K562 (cell line): ENCODE measurements around the gene HRH3. TPM values are rescaled to one million over a fixed set of nuclear protein-coding genes. Genes with fewer than 3 reads are reported as not detected.

Experiments used
- ARID2 ChIP-seq: fragments of 450-650 bp; IDR thresholded peaks from 2 replicates; pipeline ENCODE4 v1.6.1; 2017; ENCODE audit warnings: antibody characterized with exemption, mild to moderate bottlenecking
- ARNT ChIP-seq, 2 experiments: fragments of 450-650 bp; IDR thresholded peaks; 2 replicates each; pipeline ENCODE4 v1.6.1; 2016; ENCODE audit warnings: mild to moderate bottlenecking in 1 of 2
- FIP1L1 ChIP-seq: fragments of 200-400 bp; formaldehyde crosslinking; IDR thresholded peaks from 2 replicates; pipeline ENCODE4 v1.6.1; 2018; ENCODE audit warnings: mild to moderate bottlenecking, low read depth, low read length; ENCODE audit not compliant: poor library complexity, severe bottlenecking
- HDAC8 ChIP-seq: fragments of 450-650 bp; IDR thresholded peaks from 2 replicates; pipeline ENCODE4 v1.6.1; 2016; ENCODE audit warnings: mild to moderate bottlenecking, missing genetic modification characterization, moderate library complexity, missing compliant biosample characterization
- PBX2 ChIP-seq, 2 experiments: IDR thresholded peaks in 1 of 2; conservative IDR thresholded peaks in 1 of 2; 2 replicates each; pipeline ENCODE4 v1.6.1; 2016; ENCODE audit warnings: low read depth in 2 of 2, mild to moderate bottlenecking in 1 of 2, missing compliant biosample characterization in 1 of 2, missing genetic modification characterization in 1 of 2, moderate library complexity in 1 of 2
- PCBP1 ChIP-seq: fragments of 200-400 bp; formaldehyde crosslinking; IDR thresholded peaks from 2 replicates; pipeline ENCODE4 v1.6.1; 2018; ENCODE audit warnings: mild to moderate bottlenecking, low read depth, low read length; ENCODE audit not compliant: poor library complexity, severe bottlenecking
- RBM17 ChIP-seq: fragments of 200-400 bp; formaldehyde crosslinking; IDR thresholded peaks from 2 replicates; pipeline ENCODE4 v1.6.1; 2017; ENCODE audit warnings: low read depth, mild to moderate bottlenecking, low read length, borderline replicate concordance
- TAF1 ChIP-seq: IDR thresholded peaks from 2 replicates; pipeline ENCODE4 v1.6.1; 2011; ENCODE audit warnings: mild to moderate bottlenecking, low read length, moderate library complexity; ENCODE audit not compliant: insufficient read depth, control insufficient read depth, severe bottlenecking; ENCODE audit errors: extremely low read depth
- ZNF197 ChIP-seq: fragments of 200-800 bp; sonication (Bioruptor generic); IDR thresholded peaks from 2 replicates; pipeline ENCODE4 v1.6.1; 2016; ENCODE audit warnings: low read depth, missing genetic modification characterization, missing compliant biosample characterization
- polyA plus RNA-seq, 8 experiments: library from polyadenylated mRNA; depleted of rRNA in 4 of 8; stranded (reverse) in 5 of 8; unstranded in 3 of 8; fragments of >200 nt; fragmentation: Nextera tagmentation in 2 of 8; fragmentation: Illumina TruSeq in 1 of 8; extraction: Ambion mirVana in 2 of 8; extraction: Trizol in 1 of 8; gene quantifications; 2 replicates each; pipeline versions ENCODE4 v1.2.1 to v1.2.3, GENCODE V29; 2011 to 2014; ENCODE audit warnings: inconsistent platforms in 1 of 8, missing spikeins in 1 of 8
- total RNA-seq, 7 experiments: library from RNA; depleted of rRNA in 6 of 7; stranded (reverse); fragments of >200 nt in 6 of 7; fragmentation: Illumina TruSeq in 2 of 7; extraction: Trizol in 2 of 7; gene quantifications; 2 replicates each; pipeline versions ENCODE4 v1.2.1 to v1.2.3, GENCODE V29; 2011 to 2021; ENCODE audit warnings: low replicate concordance in 1 of 7
- TF ChIP-seq, protein P1 (sequence below): fragments of 450-650 bp; IDR thresholded peaks from 2 replicates; pipeline ENCODE4 v1.6.1; 2018; ENCODE audit not compliant: partially characterized antibody
- TF ChIP-seq, protein P2 (sequence below), 2 experiments: IDR thresholded peaks; 2 replicates each; pipeline ENCODE4 v1.6.1; 2012; ENCODE audit warnings: improper control_type of control experiment in 2 of 2, low read depth in 2 of 2, low read length in 2 of 2, borderline replicate concordance in 1 of 2

The HRH3 gene
- total and polyA plus RNA-seq, 9 of the 15 experiments (the other 6 are each of a cell fraction or from before 2014, with no cell fraction given) = not detected

GRCh38 chr20:62182469-62183425 is 37.3 kb downstream of the HRH3 start, which contains the start of gene MTG2 (continued):
- TF ChIP-seq, protein P1, sequence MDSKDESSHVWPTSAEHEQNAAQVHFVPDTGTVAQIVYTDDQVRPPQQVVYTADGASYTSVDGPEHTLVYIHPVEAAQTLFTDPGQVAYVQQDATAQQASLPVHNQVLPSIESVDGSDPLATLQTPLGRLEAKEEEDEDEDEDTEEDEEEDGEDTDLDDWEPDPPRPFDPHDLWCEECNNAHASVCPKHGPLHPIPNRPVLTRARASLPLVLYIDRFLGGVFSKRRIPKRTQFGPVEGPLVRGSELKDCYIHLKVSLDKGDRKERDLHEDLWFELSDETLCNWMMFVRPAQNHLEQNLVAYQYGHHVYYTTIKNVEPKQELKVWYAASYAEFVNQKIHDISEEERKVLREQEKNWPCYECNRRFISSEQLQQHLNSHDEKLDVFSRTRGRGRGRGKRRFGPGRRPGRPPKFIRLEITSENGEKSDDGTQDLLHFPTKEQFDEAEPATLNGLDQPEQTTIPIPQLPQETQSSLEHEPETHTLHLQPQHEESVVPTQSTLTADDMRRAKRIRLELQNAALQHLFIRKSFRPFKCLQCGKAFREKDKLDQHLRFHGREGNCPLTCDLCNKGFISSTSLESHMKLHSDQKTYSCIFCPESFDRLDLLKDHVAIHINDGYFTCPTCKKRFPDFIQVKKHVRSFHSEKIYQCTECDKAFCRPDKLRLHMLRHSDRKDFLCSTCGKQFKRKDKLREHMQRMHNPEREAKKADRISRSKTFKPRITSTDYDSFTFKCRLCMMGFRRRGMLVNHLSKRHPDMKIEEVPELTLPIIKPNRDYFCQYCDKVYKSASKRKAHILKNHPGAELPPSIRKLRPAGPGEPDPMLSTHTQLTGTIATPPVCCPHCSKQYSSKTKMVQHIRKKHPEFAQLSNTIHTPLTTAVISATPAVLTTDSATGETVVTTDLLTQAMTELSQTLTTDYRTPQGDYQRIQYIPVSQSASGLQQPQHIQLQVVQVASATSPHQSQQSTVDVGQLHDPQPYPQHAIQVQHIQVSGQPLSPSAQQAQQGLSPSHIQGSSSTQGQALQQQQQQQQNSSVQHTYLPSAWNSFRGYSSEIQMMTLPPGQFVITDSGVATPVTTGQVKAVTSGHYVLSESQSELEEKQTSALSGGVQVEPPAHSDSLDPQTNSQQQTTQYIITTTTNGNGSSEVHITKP = peak; percentile 7
- TF ChIP-seq TAF1 = peak; percentile 93
- TF ChIP-seq, protein P2, sequence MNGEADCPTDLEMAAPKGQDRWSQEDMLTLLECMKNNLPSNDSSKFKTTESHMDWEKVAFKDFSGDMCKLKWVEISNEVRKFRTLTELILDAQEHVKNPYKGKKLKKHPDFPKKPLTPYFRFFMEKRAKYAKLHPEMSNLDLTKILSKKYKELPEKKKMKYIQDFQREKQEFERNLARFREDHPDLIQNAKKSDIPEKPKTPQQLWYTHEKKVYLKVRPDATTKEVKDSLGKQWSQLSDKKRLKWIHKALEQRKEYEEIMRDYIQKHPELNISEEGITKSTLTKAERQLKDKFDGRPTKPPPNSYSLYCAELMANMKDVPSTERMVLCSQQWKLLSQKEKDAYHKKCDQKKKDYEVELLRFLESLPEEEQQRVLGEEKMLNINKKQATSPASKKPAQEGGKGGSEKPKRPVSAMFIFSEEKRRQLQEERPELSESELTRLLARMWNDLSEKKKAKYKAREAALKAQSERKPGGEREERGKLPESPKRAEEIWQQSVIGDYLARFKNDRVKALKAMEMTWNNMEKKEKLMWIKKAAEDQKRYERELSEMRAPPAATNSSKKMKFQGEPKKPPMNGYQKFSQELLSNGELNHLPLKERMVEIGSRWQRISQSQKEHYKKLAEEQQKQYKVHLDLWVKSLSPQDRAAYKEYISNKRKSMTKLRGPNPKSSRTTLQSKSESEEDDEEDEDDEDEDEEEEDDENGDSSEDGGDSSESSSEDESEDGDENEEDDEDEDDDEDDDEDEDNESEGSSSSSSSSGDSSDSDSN (IDR thresholded peaks at IDR 0.05; ENCODE audit: borderline replicate concordance in 1 of 2, low read depth in 2 of 2, low read length in 2 of 2) = peak; percentile 88 to 96; a peak in 3 of 4 replicates
- TF ChIP-seq HDAC8 (tag) = no peak
- peak; percentile 84 for TF ChIP-seq FIP1L1
- TF ChIP-seq PBX2 (CRISPR knock-in tag; IDR thresholded peaks at IDR 0.05; ENCODE audit: low read depth) = no peak
- TF ChIP-seq PBX2 (tag; conservative IDR thresholded peaks at IDR 0.05; ENCODE audit: low read depth) = no peak
- TF ChIP-seq ZNF197 (CRISPR knock-in tag) = no peak
- no peak for TF ChIP-seq ARID2
- peak; percentile 70 for TF ChIP-seq PCBP1
- TF ChIP-seq ARNT (IDR thresholded peaks at IDR 0.05) = 0 out of 4 replicates have a peak, but pooled peaks of 1 of the 2 experiments have one; percentile 23
- no peak for TF ChIP-seq RBM17
